Activated CD8-positive, alpha-beta memory T cell treated with anti-CD3 and anti-CD28 coated beads for 36 hours (primary cell): Measurements from ENCODE around the gene SPAG4. TPM values are rescaled to one million over a fixed set of nuclear protein-coding genes. Genes with fewer than 3 reads are reported as not detected.

Experiments used
- CTCF ChIA-PET: fragments of 350-600 bp; sonication (Branson Sonifier 250); formaldehyde crosslinking; loops from one replicate; lab custom pipeline; 2021; ENCODE audit warnings: antibody characterized with exemption; lab: Charles Lee
- POLR2A ChIA-PET: fragments of 350-600 bp; sonication (Branson Sonifier 250); formaldehyde crosslinking; loops from one replicate; lab custom pipeline; 2021; ENCODE audit warnings: antibody characterized with exemption; lab: Charles Lee
- total RNA-seq, 2 experiments: library from RNA; stranded (reverse); gene quantifications; one replicate each; pipeline ENCODE4 v1.2.3, GENCODE V29; 2021

Gene SPAG4
- total RNA-seq, 2 experiments from 2014 or later, result 3.5 to 4.7 TPM

GRCh38 chr20:35616465-35617396, 1.1 kb downstream of the SPAG4 start:
- ChIA-PET POLR2A (interaction anchor here (0.5 to 6.2 kb wide), 6 partner anchors 10 to 338 kb away, joined by 3 to 77 read pairs (median 14); partner anchors contain the start of genes CPNE1, RBM12, RBM39 and SCAND1), CTCF (interaction anchor here (0.6 to 2.6 kb wide), 6 partner anchors 14 to 407 kb away, joined by 3 to 11 read pairs (median 3); partner anchors contain the start of genes CPNE1 and RBM12)

GRCh38 chr20:35617397-35618262, 2.0 kb downstream of the SPAG4 start:
- ChIA-PET CTCF (interaction anchor here (0.5 to 2.6 kb wide), 7 partner anchors 15 to 219 kb away, joined by 3 to 11 read pairs (median 3); partner anchors contain the start of genes CPNE1, RBM12 and RBM39), POLR2A (interaction anchor here (5.1 to 6.2 kb wide), 2 partner anchors 45 to 125 kb away, joined by 29 to 77 read pairs; partner anchors contain the start of genes CPNE1, RBM12 and RBM39)

- ChIA-PET CTCF (interaction anchor here (0.5 to 2.2 kb wide), 6 partner anchors 17 to 218 kb away, joined by 3 to 15 read pairs (median 4); partner anchors contain the start of genes CPNE1, NFS1, RBM12 and RBM39), POLR2A (interaction anchor here (0.7 to 6.2 kb wide), 7 partner anchors 18 to 335 kb away, joined by 3 to 77 read pairs (median 6); partner anchors contain the start of genes CPNE1, NFS1, RBM12 and RBM39)
Observed at GRCh38 chr20:35618263-35619131, 2.9 kb downstream of the SPAG4 start.

- ChIA-PET CTCF (interaction anchor here (0.6 to 2.2 kb wide), 10 partner anchors 14 to 900 kb away, joined by 3 to 15 read pairs (median 4); partner anchors contain the start of genes CPNE1, NFS1, RBM12 and RBM39), POLR2A (interaction anchor here (0.7 to 6.2 kb wide), 7 partner anchors 15 to 334 kb away, joined by 3 to 77 read pairs (median 6); partner anchors contain the start of genes CPNE1, NFS1, RBM12 and RBM39)
Observed at GRCh38 chr20:35619196-35620095, 3.8 kb downstream of the SPAG4 start.

- CTCF ChIA-PET, result interaction anchor here (0.6 to 2.2 kb wide), 6 partner anchors 9 to 136 kb away, joined by 3 to 6 read pairs (median 3); no protein-coding TSS in a partner anchor
- POLR2A ChIA-PET, result interaction anchor here (1.1 to 6.2 kb wide), 3 partner anchors 27 to 110 kb away, joined by 3 to 77 read pairs (median 9); partner anchors contain the start of genes CPNE1 and RBM12
Observed at GRCh38 chr20:35620818-35621559, 5.4 kb downstream of the SPAG4 start.

- POLR2A ChIA-PET, result no interaction called here
- CTCF ChIA-PET, result interaction anchor here (0.6 to 1.3 kb wide), 4 partner anchors 8 to 136 kb away, joined by 3 read pairs; no protein-coding TSS in a partner anchor
Observed at GRCh38 chr20:35621560-35621946, 5.9 kb downstream of the SPAG4 start.

GRCh38 chr20:35625584-35626385, 10.2 kb downstream of the SPAG4 start:
- CTCF ChIA-PET, result interaction anchor here (0.5 to 0.6 kb wide), 2 partner anchors 270 to 1182 kb away, joined by 3 to 4 read pairs; no protein-coding TSS in a partner anchor
- POLR2A ChIA-PET, result interaction anchor here (0.5 kb wide), 1 partner anchor 46 kb away, joined by 8 read pairs; no protein-coding TSS in a partner anchor

- ChIA-PET POLR2A (interaction anchor here (0.5 kb wide), 1 partner anchor 47 kb away, joined by 8 read pairs; no protein-coding TSS in a partner anchor), CTCF (interaction anchor here (0.7 kb wide), 1 partner anchor 14 kb away, joined by 3 read pairs; no protein-coding TSS in a partner anchor)
Observed at GRCh38 chr20:35626386-35627001, 10.9 kb downstream of the SPAG4 start.

GRCh38 chr20:35627121-35627520, 11.5 kb downstream of the SPAG4 start:
- POLR2A ChIA-PET, result no interaction called here

GRCh38 chr20:35629427-35630145, 14.0 kb downstream of the SPAG4 start:
- CTCF ChIA-PET, result interaction anchor here (1.4 kb wide), 1 partner anchor 8 kb away, joined by 3 read pairs; no protein-coding TSS in a partner anchor

More at GRCh38 chr20:35627121-35627520, 11.5 kb downstream of the SPAG4 start:
- CTCF ChIA-PET, result interaction anchor here (0.7 kb wide), 1 partner anchor 15 kb away, joined by 3 read pairs; no protein-coding TSS in a partner anchor

GRCh38 chr20:35630636-35631035, 15.0 kb downstream of the SPAG4 start:
- ChIA-PET POLR2A (no interaction called here), CTCF (interaction anchor here (0.6 to 1.4 kb wide), 2 partner anchors 9 to 106 kb away, joined by 3 to 4 read pairs; no protein-coding TSS in a partner anchor)

More at GRCh38 chr20:35629427-35630145, 14.0 kb downstream of the SPAG4 start:
- POLR2A ChIA-PET, result no interaction called here

GRCh38 chr20:35632539-35633115, 17.0 kb downstream of the SPAG4 start:
- ChIA-PET POLR2A (no interaction called here), CTCF (interaction anchor here (0.8 kb wide), 1 partner anchor 12 kb away, joined by 3 read pairs; no protein-coding TSS in a partner anchor)

- POLR2A ChIA-PET, result interaction anchor here (0.6 kb wide), 1 partner anchor 11 kb away, joined by 3 read pairs; no protein-coding TSS in a partner anchor
- CTCF ChIA-PET, result interaction anchor here (0.5 kb wide), 1 partner anchor 140 kb away, joined by 4 read pairs; no protein-coding TSS in a partner anchor
Observed at GRCh38 chr20:35635652-35636051, 20.0 kb downstream of the SPAG4 start.
